ENCODE measurements around the gene C12orf43.
"Not testable (repeated sequence)": the region's sequence is repeated elsewhere in the genome, so short reads cannot be mapped to it uniquely, and the experiment has no call there.

- not testable (repeated sequence) for TF ChIP-seq POLR2A (IDR thresholded peaks at IDR 0.05; ENCODE audit: low read length); GATA1 (IDR thresholded peaks at IDR 0.05; ENCODE audit: low read depth, low read length)
Observed at GRCh38 chr12:121064586-121064985, 48.3 kb upstream of the C12orf43 start.

Data from erythroblast (primary cell).